HL-60 (cell line): ENCODE results near the gene BMPR2.

Experiments used
- CTCF ChIP-seq: IDR thresholded peaks from one replicate; pipeline ENCODE4 v1.5.1; 2011; ENCODE audit warnings: low read length, control low read depth, inconsistent platforms; ENCODE audit not compliant: insufficient read depth
- GABPA ChIP-seq: IDR thresholded peaks from 2 replicates; pipeline ENCODE4 v1.6.1; 2012; ENCODE audit warnings: low read depth
- POLR2AphosphoS5 ChIP-seq: IDR thresholded peaks from 2 replicates; pipeline ENCODE4 v1.6.1; 2012; ENCODE audit warnings: low read depth
- SPI1 ChIP-seq: IDR thresholded peaks from 2 replicates; pipeline ENCODE4 v1.6.1; 2012; ENCODE audit warnings: low read depth, mild to moderate bottlenecking, borderline replicate concordance
- TF ChIP-seq, protein P1 (sequence below): IDR thresholded peaks from 2 replicates; pipeline ENCODE4 v1.6.1; 2012; ENCODE audit warnings: low read depth; ENCODE audit not compliant: insufficient replicate concordance

- TF ChIP-seq CTCF (no peak), POLR2AphosphoS5 (no peak), SPI1 (no peak), GABPA (no peak)
- TF ChIP-seq, protein P1, sequence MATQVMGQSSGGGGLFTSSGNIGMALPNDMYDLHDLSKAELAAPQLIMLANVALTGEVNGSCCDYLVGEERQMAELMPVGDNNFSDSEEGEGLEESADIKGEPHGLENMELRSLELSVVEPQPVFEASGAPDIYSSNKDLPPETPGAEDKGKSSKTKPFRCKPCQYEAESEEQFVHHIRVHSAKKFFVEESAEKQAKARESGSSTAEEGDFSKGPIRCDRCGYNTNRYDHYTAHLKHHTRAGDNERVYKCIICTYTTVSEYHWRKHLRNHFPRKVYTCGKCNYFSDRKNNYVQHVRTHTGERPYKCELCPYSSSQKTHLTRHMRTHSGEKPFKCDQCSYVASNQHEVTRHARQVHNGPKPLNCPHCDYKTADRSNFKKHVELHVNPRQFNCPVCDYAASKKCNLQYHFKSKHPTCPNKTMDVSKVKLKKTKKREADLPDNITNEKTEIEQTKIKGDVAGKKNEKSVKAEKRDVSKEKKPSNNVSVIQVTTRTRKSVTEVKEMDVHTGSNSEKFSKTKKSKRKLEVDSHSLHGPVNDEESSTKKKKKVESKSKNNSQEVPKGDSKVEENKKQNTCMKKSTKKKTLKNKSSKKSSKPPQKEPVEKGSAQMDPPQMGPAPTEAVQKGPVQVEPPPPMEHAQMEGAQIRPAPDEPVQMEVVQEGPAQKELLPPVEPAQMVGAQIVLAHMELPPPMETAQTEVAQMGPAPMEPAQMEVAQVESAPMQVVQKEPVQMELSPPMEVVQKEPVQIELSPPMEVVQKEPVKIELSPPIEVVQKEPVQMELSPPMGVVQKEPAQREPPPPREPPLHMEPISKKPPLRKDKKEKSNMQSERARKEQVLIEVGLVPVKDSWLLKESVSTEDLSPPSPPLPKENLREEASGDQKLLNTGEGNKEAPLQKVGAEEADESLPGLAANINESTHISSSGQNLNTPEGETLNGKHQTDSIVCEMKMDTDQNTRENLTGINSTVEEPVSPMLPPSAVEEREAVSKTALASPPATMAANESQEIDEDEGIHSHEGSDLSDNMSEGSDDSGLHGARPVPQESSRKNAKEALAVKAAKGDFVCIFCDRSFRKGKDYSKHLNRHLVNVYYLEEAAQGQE, result no peak
Measured at GRCh38 chr2:202449344-202449743, 73.2 kb downstream of the BMPR2 start.
